ENCODE measurements around the gene LRRC39. TPM values are rescaled to one million over a fixed set of nuclear protein-coding genes. Genes with fewer than 3 reads are reported as not detected.

LRRC39 gene
- total RNA-seq, 1 experiment from 2014 or later = 0.46 TPM

GRCh38 chr1:100132566-100133477 is 45.2 kb downstream of the LRRC39 start, which contains the start of the genes SASS6 and TRMT13:
Gene SASS6 (minus strand): TSS chr1:100132930. CDS start chr1:100132814, 116 bp downstream.
Gene TRMT13 (plus strand): TSS chr1:100133163. CDS start chr1:100133169, 6 bp downstream.
- peak; percentile 97 for ATAC-seq
- Mint-ChIP-seq H3K27ac (peak within 1 kb of the TSS; percentile 99), H3K4me3 (peak within 1 kb of the TSS; percentile 99), H3K27me3 (ENCODE audit: low read depth) (no peaks in the 10 kb centered on the region), H3K4me1 (peaks cover 7% of the 10 kb centered on the region), H3K9me3 (no peaks in the 10 kb centered on the region), H3K36me3 (no peaks in the 10 kb centered on the region; the same call in 1 of the 2 replicates)
- peak; percentile 93 for DNase-seq (ENCODE audit: low spot score)
- ChIA-PET POLR2A (interaction anchor here (0.5 to 1.3 kb wide), 3 partner anchors 82 to 163 kb away, joined by 4 to 8 read pairs (median 4); partner anchors contain the start of genes DBT and SLC35A3), CTCF (interaction anchor here (0.6 to 1.0 kb wide), 3 partner anchors 32 to 388 kb away, joined by 3 to 4 read pairs (median 3); no protein-coding TSS in a partner anchor)
- TF ChIP-seq MXD4 (CRISPR knock-in tag; IDR thresholded peaks at IDR 0.05; ENCODE audit: borderline replicate concordance) (no peak), FOXK1 (CRISPR knock-in tag; IDR thresholded peaks at IDR 0.05) (peak; percentile 78), ESRRA (CRISPR knock-in tag; IDR thresholded peaks at IDR 0.05; ENCODE audit: borderline replicate concordance) (no peak), FOXP1 (CRISPR knock-in tag; IDR thresholded peaks at IDR 0.05; ENCODE audit: borderline replicate concordance) (0 out of 2 replicates have a peak, but pooled peaks have one; percentile 33), JUN (CRISPR knock-in tag; IDR thresholded peaks at IDR 0.05) (no peak), ZNF423 (CRISPR knock-in tag; IDR thresholded peaks at IDR 0.05) (no peak), ZNF512 (CRISPR knock-in tag; IDR thresholded peaks at IDR 0.05; ENCODE audit: borderline replicate concordance) (no peak), ETV6 (CRISPR knock-in tag; IDR thresholded peaks at IDR 0.05) (peak; percentile 73), ZNF121 (CRISPR knock-in tag; IDR thresholded peaks at IDR 0.05) (no peak), RELA (CRISPR knock-in tag; IDR thresholded peaks at IDR 0.05; ENCODE audit: borderline replicate concordance) (no peak), FOXJ3 (CRISPR knock-in tag; IDR thresholded peaks at IDR 0.05; ENCODE audit: borderline replicate concordance) (no peak), CREB1 (CRISPR knock-in tag; IDR thresholded peaks at IDR 0.05) (no peak), ZBTB21 (CRISPR knock-in tag; IDR thresholded peaks at IDR 0.05; ENCODE audit: borderline replicate concordance) (no peak), STAT6 (CRISPR knock-in tag; conservative IDR thresholded peaks at IDR 0.05; ENCODE audit: low read depth) (no peak), IRF2 (CRISPR knock-in tag; IDR thresholded peaks at IDR 0.05; ENCODE audit: borderline replicate concordance, low read depth) (no peak), ZNF416 (CRISPR knock-in tag; IDR thresholded peaks at IDR 0.05) (no peak), ZNF263 (CRISPR knock-in tag; IDR thresholded peaks at IDR 0.05; ENCODE audit: low read depth) (no peak), ATF6 (CRISPR knock-in tag; IDR thresholded peaks at IDR 0.05) (no peak), PREB (CRISPR knock-in tag; IDR thresholded peaks at IDR 0.05; ENCODE audit: borderline replicate concordance) (no peak), NFE2L1 (CRISPR knock-in tag; IDR thresholded peaks at IDR 0.05) (no peak), AR (CRISPR knock-in tag; IDR thresholded peaks at IDR 0.05) (no peak), GABPB1 (CRISPR knock-in tag; IDR thresholded peaks at IDR 0.05) (peak; percentile 75), MLX (CRISPR knock-in tag; IDR thresholded peaks at IDR 0.05) (no peak), E2F5 (CRISPR knock-in tag; IDR thresholded peaks at IDR 0.05) (peak; percentile 39; the same call in 1 of the 2 replicates)

Data from WTC11 (cell line).